ENCODE results near the gene FAM131A. TPM values are rescaled to one million over a fixed set of nuclear protein-coding genes. Genes with fewer than 3 reads are reported as not detected.

The FAM131A gene
- polyA plus RNA-seq, 3 donors, result 7.6 to 16.5 (median 13.9) TPM

Other genes starting within 250 kb of the FAM131A start
- not detected for gene HTR3E, start 240.5 kb upstream of the FAM131A start, polyA plus RNA-seq
- gene EIF2B5, start 202.2 kb upstream of the FAM131A start, polyA plus RNA-seq, result 10 to 100 TPM; 24.4 to 38.0 (median 26.3) TPM
- gene DVL3, start 182.2 kb upstream of the FAM131A start, polyA plus RNA-seq, result 10 to 100 TPM; 27.3 to 31.8 (median 29.0) TPM
- gene AP2M1, start 162.7 kb upstream of the FAM131A start, polyA plus RNA-seq, result 100 to 1,000 TPM; 121 to 313 (median 264) TPM
- gene ABCF3, start 151.4 kb upstream of the FAM131A start, polyA plus RNA-seq, result 10 to 100 TPM; 37.4 to 57.2 (median 42.4) TPM
- 1 to 10 TPM in 1 of 3 donors, under 1 TPM in 1, not detected in 1; 0.33 to 4.4 TPM for gene VWA5B2, start 108.0 kb upstream of the FAM131A start, polyA plus RNA-seq
- gene ALG3, start 88.6 kb upstream of the FAM131A start, polyA plus RNA-seq, result 10 to 100 TPM; 22.6 to 43.9 (median 35.4) TPM
- gene EEF1AKMT4, start 87.9 kb upstream of the FAM131A start, polyA plus RNA-seq, result 1 to 10 TPM; 2.1 to 8.0 (median 4.4) TPM
- gene CAMK2N2, start 76.0 kb upstream of the FAM131A start, polyA plus RNA-seq, result 10 to 100 TPM in 1 of 3 donors, under 1 TPM in 1, not detected in 1; 0.06 to 15.6 TPM
- 1 to 10 TPM in 1 of 3 donors, not detected in 2; 5.5 TPM for gene ECE2, start 61.6 kb upstream of the FAM131A start, polyA plus RNA-seq
- 100 to 1,000 TPM in 2 of 3 donors, 10 to 100 TPM in 1; 74.6 to 181 (median 139) TPM for gene PSMD2, start 38.4 kb upstream of the FAM131A start, polyA plus RNA-seq
- 100 to 1,000 TPM; 114 to 271 (median 178) TPM for gene EIF4G1, start 23.0 kb upstream of the FAM131A start, polyA plus RNA-seq
- gene CLCN2, start 24.0 kb downstream of the FAM131A start, polyA plus RNA-seq, result 1 to 10 TPM; 2.8 to 4.3 (median 3.1) TPM
- 10 to 100 TPM; 55.7 to 89.0 (median 61.4) TPM for gene POLR2H, start 24.1 kb downstream of the FAM131A start, polyA plus RNA-seq
- gene THPO, start 40.6 kb downstream of the FAM131A start, polyA plus RNA-seq, result 1 to 10 TPM in 2 of 3 donors, under 1 TPM in 1; 0.98 to 1.3 (median 1.0) TPM
- gene CHRD, start 42.5 kb downstream of the FAM131A start, polyA plus RNA-seq, result 10 to 100 TPM; 10.1 to 30.1 (median 14.2) TPM
- gene EPHB3, start 224.2 kb downstream of the FAM131A start, polyA plus RNA-seq, result 1 to 10 TPM in 2 of 3 donors, under 1 TPM in 1; 0.67 to 2.2 (median 1.7) TPM

Measured in adipose tissue (tissue), 3 donors.